KBM-7 (cell line): Measurements from ENCODE around the gene TSPAN13.
A peak's percentile ranks its signal among the peaks of the same experiment; 100 is the strongest.

Experiments used
- DNase-seq: peaks from one replicate; pipeline ENCODE4 v3.0.0-alpha.2; 2015
- in situ Hi-C: fragments of 300-500 bp; cut with MboI; formaldehyde crosslinking; loops from 2 replicates; pipeline ENCODE4 v1.14.3; 2020; ENCODE audit warnings: low sequenced_read_pairs, low pct_unique_long_range_greater_than_20kb, mixed read lengths

The TSPAN13 gene

DNA sequence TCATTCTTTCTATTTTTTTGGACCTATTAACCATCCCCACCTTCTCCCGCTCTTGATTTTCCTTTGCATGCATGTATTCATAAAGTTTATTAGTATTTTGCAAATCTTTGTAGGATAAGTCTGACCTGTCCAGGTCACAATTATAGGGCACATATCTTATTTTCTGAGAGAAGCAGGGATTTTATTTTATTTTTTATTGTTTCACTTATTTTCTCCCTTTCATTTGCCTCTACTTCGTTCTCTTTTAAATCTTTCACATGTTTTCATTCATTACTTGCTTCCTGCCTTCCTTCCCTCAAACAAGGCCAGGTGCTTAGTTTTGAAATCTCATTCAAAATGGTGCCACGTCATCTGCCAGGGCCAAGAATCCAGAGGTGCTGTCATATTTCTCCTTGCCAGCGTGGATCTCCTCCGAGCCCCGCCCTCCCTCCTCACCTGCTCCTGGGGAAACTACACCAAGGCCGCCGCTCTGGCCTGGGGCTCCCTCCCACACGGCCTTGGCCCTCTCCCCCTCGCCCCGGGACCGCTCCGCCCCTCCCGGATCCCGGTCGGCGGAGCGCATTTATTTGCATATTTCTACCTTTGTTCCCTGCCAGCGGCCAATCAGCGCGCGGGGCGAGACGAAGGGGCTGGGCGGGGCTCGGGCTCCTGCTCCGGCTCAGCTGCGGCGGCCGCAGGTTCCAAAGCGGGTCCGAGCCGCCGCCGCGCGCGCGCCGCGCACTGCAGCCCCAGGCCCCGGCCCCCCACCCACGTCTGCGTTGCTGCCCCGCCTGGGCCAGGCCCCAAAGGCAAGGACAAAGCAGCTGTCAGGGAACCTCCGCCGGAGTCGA lies at the start of gene TSPAN13:
Gene TSPAN13, plus strand, starts transcription at position 654 of the 830 bp plus-strand sequence. CDS start 213 bp downstream, outside the sequence.
- in situ Hi-C loops = no loop called here
- peak; percentile 89 for DNase-seq

DNA sequence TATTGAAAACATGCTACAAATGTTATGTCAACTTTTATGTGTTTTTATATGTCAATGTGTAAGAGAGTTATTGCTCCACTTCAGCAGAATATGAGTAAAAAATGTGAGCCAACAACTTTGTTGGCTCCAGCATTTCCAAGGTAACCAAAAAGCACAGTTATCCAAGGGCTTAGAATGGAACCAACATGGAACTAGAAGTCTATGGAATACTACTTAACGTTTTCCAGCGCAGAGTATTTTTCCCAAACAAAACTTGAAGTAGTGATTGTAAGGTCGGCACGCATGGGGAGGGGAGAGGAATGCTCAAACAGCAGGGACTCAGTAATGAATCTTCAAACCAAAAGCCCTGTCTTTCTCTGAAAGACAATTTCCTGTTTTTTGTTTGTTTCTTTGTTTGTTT lies 45.0 kb upstream of the TSPAN13 start:
- DNase-seq = no peak
- in situ Hi-C loops = no loop called here

GRCh38 chr7:16708980-16709379 lies 44.6 kb upstream of the TSPAN13 start:
- in situ Hi-C loops = no loop called here
- DNase-seq = no peak

DNA sequence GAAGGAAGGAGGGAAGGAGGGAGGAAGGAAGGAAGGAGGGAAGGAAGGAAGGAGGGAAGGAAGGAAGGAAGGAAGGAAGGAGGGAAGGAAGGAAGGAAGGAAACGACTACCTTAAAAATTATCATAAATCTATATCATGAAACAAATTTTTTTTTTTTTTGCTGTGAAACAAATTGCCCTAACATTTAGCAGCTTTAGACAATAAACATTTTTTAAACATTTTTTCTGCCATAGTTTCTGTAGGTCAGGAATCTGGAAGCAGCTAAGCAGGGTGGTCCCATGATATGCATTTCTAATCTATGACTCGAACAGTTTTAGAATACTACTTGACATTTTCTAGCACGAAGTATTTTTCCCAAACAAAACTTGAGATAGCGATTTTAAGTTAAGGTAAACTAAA lies 42.9 kb upstream of the TSPAN13 start:
- in situ Hi-C loops = no loop called here
- no peak for DNase-seq

DNA sequence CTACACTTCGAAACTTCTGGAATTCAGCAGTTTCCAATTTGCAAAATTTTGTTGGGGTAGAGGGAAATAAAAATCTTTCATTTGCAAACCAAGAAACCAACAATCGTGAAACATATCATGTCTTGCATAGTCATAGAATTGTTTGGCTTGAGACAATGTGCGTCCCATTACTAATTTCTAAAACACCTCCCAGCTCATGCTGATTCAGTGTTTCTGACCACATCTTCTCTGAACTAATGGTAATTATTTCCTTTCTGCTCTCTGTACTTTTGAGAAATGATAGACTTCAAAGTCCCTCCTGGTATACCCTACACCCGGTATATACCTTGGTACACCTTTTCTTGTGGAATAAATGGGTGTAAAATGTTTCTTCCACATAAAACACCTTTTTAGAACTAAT lies 41.8 kb upstream of the TSPAN13 start:
- no peak for DNase-seq
- in situ Hi-C loops = no loop called here

- in situ Hi-C loops = no loop called here
- no peak for DNase-seq
Observed at GRCh38 chr7:16712916-16713315, 40.6 kb upstream of the TSPAN13 start.

- in situ Hi-C loops = no loop called here
Observed at GRCh38 chr7:16715928-16716327, 37.6 kb upstream of the TSPAN13 start.

GRCh38 chr7:16718111-16718656 lies 35.4 kb upstream of the TSPAN13 start:
- in situ Hi-C loops = no loop called here
- DNase-seq = no peak

More at GRCh38 chr7:16715928-16716327, 37.6 kb upstream of the TSPAN13 start:
- no peak for DNase-seq

DNA sequence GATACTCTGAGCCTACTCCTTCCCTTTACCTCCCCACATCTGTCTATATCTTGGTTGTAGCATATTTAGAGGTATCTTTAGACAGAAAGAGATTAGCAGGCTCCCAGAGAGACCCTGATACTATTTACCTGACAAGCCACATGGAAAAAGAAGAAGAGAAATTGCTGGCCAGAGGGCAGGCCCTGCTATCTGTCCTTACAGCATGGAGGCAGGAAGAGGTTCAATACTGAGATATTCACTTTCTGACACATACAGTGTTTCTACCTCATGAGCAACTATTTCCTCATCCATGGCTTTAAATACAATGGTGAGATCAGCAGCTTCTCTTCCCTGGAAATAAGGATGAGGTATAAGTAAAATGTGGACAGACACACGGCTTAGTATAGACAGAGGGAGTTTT lies 33.9 kb upstream of the TSPAN13 start:
- in situ Hi-C loops = no loop called here
- DNase-seq = no peak

GRCh38 chr7:16721541-16721940 lies 32.0 kb upstream of the TSPAN13 start:
- no peak for DNase-seq
- in situ Hi-C loops = no loop called here

GRCh38 chr7:16724344-16724743 lies 29.2 kb upstream of the TSPAN13 start:
- in situ Hi-C loops = no loop called here
- DNase-seq = no peak

- in situ Hi-C loops = no loop called here
- DNase-seq = no peak
Observed at GRCh38 chr7:16726189-16726588, 27.4 kb upstream of the TSPAN13 start.

DNA sequence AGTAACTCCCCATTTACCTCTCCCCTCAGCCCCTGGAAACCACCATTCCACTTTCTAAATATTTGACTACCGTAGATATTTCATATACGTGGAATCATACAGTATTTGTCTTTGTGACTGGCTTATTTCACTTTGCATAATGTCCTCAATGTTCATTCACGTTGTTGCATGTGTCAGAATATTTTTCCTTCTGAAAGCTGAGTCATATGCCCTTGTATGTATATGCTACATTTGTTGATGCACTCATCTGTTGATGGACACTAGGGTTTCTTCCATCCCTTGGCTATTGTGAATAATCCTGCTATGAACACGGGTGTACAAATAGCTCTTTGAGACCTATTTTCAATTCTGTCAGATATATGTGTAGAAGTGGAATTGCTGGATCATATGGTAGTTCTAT lies 25.8 kb upstream of the TSPAN13 start:
- no peak for DNase-seq
- in situ Hi-C loops = no loop called here

- in situ Hi-C loops = no loop called here
- DNase-seq = no peak
Observed at GRCh38 chr7:16728811-16729210, 24.7 kb upstream of the TSPAN13 start.

DNA sequence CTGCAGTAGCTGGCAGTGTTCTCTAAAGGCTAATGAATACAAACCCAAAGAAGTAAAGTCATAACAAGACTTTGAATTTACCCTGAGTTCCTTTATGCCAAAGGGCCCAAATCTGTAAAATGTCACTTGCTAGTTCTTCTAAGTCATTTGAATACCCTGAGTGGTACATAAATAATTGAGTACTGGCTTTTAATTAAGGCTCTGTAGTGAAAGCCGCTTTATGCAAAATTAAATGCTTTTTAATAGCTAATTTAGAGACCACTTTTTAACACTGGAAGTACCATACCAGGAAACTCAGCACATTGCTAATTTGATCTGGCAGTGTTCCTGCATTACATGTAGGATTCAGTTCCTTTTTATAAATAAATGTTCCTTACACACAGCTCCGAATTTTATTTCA lies 24.0 kb upstream of the TSPAN13 start:
- in situ Hi-C loops = no loop called here
- no peak for DNase-seq

DNA sequence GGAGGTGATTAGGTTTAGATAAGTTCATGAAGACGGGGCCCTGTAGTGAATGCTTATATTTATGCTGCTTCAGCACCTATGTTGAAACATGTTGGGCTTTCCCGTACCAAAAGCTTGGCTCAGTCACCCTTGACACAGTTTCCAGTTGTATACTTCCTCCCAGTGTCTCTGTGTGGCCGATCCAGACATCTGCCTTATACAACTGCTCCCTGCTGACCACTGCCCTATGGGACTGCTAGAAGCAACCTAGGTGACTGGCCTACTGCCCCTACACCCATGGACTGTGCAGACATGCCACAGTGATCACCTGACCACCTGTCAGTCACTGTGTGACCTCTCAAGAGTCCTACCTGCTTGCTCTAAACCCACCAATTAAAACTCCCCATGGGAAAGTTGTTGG lies 22.6 kb upstream of the TSPAN13 start:
- in situ Hi-C loops = no loop called here
- no peak for DNase-seq

GRCh38 chr7:16732828-16733227 lies 20.7 kb upstream of the TSPAN13 start:
- DNase-seq = no peak
- in situ Hi-C loops = no loop called here

- in situ Hi-C loops = no loop called here
Observed at GRCh38 chr7:16734148-16734726, 19.3 kb upstream of the TSPAN13 start.

DNA sequence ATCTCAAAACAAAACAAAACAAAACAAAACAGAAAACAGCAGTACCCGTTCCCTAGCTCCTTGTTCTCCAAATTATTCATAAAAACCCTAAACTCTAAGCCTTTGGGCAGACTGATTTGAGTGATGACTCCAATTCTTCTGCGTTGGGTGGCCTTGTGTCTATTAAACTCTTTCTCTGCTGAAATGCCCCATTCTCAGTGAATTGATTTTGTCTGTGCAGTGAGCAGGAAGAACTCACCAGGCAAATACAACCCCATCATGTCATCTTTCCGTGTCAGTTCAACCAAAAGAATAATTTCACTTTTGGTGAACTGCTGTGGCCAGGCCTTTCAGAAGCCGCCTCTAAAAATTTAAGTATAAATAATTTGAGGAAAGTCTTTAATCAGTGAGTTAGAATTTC lies 18.5 kb upstream of the TSPAN13 start:
- in situ Hi-C loops = no loop called here
- DNase-seq = no peak

More at GRCh38 chr7:16734148-16734726, 19.3 kb upstream of the TSPAN13 start:
- DNase-seq = no peak

GRCh38 chr7:16738011-16738688 lies 15.4 kb upstream of the TSPAN13 start:
- DNase-seq = no peak
- in situ Hi-C loops = no loop called here
